Fibroblast of skin of left biceps (primary cell): Measurements from ENCODE around the gene GRIN2D.

Source experiments
- DNase-seq, 2 experiments: peaks; one replicate each; pipeline ENCODE4 v3.0.0-alpha.2; 2013; ENCODE audit warnings: low read depth in 2 of 2

Gene GRIN2D

DNA sequence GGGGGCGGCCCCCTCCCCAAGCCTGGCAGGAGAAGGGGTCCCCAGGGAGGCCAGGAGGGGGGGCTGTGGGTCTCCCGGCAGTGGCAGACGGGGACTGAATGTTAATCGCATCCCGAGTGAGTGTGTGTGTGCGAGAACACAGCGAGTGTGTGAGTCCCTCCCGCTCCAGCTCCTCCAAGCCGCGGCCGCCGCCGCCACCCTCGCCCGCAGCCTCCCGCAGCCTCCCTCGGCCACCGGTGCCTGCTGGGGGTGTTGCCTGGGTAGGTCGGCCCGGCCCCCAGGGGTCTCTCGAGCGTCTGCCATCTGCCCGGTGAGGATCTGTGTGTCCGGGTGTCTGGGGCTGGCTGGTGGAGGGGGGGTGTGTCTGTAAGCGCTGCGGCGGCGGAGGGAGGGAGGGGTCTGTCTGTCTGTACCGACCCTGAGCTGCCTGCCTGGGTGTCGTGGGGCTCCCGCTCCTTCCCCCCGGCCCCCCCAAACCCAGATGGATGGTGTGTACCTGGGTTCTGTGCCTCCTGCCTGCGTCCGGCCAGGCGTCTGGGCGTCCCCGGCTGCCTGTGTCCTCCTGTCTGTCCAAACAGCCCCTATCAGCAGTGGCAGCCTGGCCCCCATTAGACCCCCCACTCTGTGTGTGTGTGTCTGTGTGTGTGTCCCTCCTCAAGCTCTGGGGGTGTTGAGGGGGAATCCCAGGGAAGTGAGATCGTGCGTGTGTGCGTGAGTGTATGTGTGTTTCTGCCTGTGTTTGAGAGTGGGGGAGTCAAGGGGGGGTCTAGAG is at the start of gene GRIN2D:
Gene GRIN2D (plus strand): TSS at position 110 of the 772 bp plus-strand sequence. CDS start 4,725 bp downstream, outside the sequence.
- DNase-seq: no peak

DNA sequence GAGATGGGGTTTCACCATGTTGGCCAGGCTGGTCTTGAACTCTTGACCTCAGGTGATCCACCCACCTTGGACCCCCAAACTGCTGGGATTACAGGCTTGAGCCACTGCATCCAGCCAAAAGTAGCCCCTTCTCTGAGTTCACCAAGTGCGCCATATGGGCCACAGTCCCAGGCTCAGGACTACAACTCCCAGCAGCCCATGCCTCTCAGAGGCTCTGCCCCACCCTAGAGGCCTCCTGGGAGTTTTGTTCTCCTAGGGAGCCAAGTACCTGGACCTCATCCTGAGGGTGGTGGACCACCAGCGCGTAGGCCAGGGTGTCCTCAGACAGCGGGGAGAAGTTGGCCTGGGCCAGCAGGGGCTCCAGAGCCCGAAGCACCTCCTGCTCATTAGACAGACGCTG is 48.6 kb upstream of the GRIN2D start:
- no peak for DNase-seq

DNA sequence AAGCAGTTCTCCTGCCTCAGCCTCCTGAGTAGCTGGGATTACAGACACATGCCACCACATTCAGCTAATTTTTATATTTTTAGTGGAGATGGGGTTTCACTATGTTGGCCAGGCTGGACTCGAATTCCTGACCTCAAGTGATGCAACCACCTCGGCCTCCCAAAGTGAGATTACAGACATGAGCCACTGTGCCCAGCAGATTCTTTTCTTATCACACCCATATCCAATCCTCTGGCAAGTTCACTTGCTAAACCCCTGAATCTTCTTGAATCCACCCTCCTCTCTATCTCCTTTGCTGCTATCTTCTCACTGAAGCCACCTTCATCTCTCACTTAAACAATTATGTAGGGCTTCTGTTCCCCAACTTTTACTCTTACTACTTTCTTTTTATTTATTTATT is 47.3 kb upstream of the GRIN2D start:
- no peak for DNase-seq

GRCh38 chr19:48348045-48348444 is 45.4 kb upstream of the GRIN2D start:
- no peak for DNase-seq

GRCh38 chr19:48348737-48349136 is 44.7 kb upstream of the GRIN2D start:
- no peak for DNase-seq

DNA sequence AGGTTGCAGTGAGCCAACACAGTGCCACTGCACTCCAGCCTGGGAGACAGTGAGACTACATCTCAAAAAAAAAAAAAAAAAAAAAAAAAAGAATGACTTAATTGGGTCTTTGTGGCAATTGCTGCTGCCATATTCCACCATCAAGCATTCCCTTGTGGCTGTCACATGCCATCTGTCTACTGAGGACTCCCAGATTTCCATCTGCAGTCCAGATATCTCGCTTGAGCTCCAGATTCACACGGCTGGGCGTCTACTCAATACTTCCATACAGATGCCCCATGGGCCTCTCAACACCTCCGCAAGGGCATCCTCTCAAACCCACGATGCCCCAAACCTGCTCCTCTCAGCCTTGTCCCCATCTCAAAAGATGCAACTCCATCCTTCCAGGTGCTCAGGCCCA is 42.6 kb upstream of the GRIN2D start:
- DNase-seq: no peak

DNA sequence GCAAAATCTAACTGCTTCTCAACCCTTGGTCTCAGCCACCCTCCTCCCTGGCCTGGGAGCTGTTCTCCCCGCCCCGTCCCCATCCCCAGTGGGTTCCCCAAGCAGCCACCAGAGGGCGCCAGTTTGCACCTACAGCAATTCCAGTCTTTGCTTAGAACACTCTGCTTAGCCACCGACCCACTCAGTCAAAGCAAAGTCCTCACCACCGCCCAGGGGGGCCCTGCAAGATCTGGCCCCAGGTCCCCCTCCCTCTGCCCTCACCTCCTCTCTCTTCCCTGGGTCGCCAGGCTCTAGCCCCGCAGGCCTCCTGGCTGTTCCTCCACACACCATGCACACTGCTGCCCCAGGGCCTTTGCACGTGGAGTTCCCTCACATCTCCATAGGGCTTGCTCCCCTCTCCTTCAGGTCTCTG is 42.1 kb upstream of the GRIN2D start:
- DNase-seq: no peak

- no peak for DNase-seq
Observed at GRCh38 chr19:48353677-48354076, 39.8 kb upstream of the GRIN2D start.

DNA sequence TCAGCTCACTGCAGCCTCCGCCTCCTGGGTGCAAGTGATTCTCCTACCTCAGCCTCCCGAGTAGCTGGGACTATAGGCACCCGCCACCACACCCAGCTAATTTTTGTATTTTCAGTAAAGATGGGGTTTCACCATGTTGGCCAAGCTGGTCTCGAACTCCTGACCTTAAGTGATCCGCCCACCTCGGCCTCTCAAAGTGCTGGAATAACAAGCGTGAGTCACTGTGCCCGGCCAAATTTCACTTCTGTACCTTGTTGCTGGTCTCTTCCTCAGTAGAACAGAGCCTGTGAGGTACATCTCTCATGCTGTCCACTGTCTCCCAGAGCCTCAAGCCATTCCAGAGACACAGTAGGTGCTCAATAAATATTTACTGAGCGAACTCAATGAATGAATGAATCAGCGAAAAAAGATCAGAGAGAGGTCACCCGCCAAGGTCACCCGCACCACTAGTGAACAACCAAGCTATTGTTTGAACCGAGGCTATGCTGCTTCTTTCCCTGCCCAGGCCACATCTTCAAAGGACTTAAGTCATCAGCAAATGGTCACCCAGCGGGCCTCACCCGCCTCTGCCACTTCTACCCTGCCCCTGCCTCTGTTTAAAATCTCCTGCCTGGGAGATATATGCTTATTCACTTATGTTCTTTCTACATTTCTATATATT is 39.0 kb upstream of the GRIN2D start:
- DNase-seq: no peak

GRCh38 chr19:48355365-48355954 is 38.0 kb upstream of the GRIN2D start:
- no peak for DNase-seq

DNA sequence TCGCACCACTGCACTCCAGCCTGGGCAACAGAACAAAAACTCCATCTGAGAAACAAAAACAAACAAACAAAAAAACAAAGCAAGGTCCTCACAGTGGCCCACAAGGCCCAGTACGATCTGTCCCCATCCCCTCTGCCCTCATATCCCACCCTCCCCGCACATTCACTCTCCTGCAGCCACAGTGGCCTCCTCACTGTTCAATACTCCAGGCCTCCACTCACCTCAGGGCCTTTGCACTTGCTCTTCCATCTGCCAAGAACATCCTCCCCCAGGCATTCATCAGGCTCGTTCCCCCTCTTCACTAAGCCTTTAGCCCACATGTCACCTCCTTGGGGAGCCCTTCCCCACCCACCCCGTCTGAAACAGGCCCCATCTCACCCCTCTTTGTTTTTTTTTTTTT is 34.3 kb upstream of the GRIN2D start:
- no peak for DNase-seq

GRCh38 chr19:48361912-48362311 is 31.6 kb upstream of the GRIN2D start:
- DNase-seq: no peak

DNA sequence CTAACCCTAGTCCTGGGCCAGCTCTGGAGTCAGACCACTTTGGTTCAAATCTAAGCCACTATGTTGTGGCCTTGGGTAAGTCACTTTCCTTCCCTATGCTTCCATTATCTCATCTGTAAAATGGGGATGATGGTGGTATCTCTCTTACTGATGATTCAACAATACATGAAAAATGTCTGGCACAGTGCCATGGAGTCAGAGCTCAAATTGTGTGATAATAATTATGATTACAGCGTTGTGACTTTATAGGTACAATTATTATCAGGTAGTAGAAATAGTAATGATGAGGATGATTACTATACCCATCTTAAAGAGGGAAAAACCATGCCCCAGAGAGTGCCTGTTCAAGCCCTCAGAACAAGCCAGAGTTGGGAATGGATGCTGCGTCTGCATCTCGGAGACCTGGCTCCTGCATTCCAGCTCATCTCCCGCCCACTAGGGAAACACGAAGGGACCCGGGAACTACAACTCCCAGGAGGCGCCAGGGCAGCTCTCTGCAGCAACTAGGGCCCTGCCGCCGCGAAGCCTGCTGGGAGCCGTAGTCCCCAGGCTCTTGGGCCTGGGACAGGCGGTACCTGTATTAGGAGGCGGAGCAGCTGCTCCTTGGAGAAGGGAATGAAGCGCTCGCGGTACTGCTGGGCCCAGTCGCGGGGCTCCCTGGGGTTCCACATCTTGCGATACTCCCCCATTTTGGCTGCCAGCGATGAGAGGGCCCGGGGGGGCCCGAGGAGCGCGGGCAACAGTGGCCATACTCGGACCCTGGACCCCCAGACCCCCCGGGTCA is 30.6 kb upstream of the GRIN2D start:
- peak; percentile 85 for DNase-seq

- DNase-seq: no peak
Observed at GRCh38 chr19:48363500-48363809, 30.0 kb upstream of the GRIN2D start.

- DNase-seq: peak; percentile 99
Observed at GRCh38 chr19:48363810-48364597, 29.5 kb upstream of the GRIN2D start, which contains the start of the genes SYNGR4 and TMEM143. Gene SYNGR4, plus strand, starts transcription at chr19:48364367. Its CDS starts 1,476 bp downstream, at chr19:48365843. Gene TMEM143, minus strand, starts transcription at chr19:48363940. Its CDS starts 20 bp downstream, at chr19:48363920.

DNA sequence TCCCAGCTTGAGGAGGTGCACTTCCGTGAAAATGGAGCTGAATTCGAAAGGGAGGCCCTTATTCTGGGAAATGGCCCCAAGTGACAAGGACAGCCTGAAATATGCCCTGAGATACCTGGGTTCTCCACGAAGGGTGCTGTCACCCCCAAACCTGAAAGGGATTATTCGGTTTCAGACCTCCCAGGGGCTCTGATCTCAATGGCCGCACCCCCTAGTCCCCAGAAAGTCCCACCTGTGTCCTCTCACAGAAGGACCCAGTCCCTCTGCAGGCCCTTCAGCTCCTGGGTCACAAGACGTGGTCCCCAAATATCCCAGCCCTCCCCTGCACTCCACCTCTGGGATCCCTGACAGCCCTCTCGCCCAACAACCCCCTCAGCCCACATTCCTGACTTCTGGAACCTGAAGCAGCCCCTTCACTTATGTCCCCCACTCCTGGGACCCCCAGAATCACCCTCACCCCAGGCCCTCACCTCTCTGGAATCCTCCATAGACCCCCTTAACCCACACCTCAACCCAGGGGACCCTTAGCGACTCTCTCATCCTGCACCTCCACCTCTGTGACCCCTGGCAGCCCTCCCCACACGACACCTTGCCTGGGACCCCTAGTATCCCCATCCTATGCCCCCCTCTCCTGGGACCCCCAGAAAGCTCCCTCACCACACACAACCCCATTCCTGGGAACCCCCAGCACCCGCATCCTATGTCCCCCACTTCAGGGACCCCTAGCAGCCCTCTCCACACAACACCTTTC is 28.7 kb upstream of the GRIN2D start:
- DNase-seq: no peak

GRCh38 chr19:48365602-48366001 is 27.9 kb upstream of the GRIN2D start:
- no peak for DNase-seq

- DNase-seq: no peak
Observed at GRCh38 chr19:48367855-48368254, 25.6 kb upstream of the GRIN2D start.

DNA sequence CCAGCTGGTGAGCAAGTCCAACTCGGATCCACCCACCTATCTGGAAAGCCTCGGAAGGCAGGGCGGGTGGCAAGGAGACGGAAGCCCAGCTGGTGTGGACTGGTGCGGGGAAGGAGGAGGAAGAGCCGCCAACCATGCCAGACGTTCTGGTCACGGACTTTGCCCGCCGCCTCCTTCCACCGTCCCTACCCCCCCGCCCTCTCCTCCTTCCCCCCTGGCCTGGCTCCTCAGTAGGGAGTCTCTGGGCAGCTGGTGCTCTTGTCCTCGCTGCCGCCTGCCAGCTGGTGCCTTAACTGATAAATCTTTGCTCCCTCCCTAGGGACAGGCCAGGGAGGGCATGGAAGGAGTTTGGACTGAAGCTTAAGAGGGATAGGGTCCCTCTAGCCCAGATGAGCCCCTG is 24.5 kb upstream of the GRIN2D start:
- DNase-seq: no peak

DNA sequence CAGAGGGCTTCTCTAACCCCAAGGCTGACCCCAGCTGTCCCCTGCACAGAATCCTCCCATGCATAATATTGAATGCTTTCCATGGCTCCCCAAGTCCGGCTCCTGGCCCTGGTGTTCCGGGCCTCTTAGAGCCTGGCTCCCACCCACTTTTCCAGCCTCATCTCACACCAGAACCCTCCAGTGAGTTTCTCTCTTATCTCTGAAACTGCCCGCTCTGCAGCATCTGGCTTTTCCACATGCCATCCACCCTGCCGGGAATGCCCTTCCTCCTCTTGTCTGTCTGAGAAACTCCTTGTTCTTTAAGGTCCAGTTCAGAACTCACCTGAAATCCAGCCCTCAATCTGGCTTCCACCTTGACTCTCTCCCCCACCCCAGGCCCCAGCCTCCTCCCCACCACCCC is 22.5 kb upstream of the GRIN2D start:
- no peak for DNase-seq

GRCh38 chr19:48371367-48371766 is 22.1 kb upstream of the GRIN2D start:
- DNase-seq: no peak
